Progenitor cell of endocrine pancreas (in vitro differentiated cells): ENCODE measurements around the gene MARK4. TPM values are rescaled to one million over a fixed set of nuclear protein-coding genes. Genes with fewer than 3 reads are reported as not detected.

Source experiments
- DNase-seq: peaks from one replicate; pipeline ENCODE4 v3.0.0; 2021; ENCODE audit warnings: low spot score; ENCODE audit not compliant: unreplicated experiment
- H3K27ac Mint-ChIP-seq: 2 replicates; pipeline ENCODE4 v1.8.0; 2021; ENCODE audit warnings: mild to moderate bottlenecking, moderate library complexity, mixed read lengths
- H3K27me3 Mint-ChIP-seq: 2 replicates; pipeline ENCODE4 v1.8.0; 2021; ENCODE audit warnings: mixed read lengths
- H3K36me3 Mint-ChIP-seq: 2 replicates; pipeline ENCODE4 v1.8.0; 2022; ENCODE audit warnings: mixed read lengths; ENCODE audit not compliant: insufficient read depth
- H3K4me1 Mint-ChIP-seq: 2 replicates; pipeline ENCODE4 v1.8.0; 2021; ENCODE audit warnings: low read depth, mixed read lengths
- H3K4me3 Mint-ChIP-seq: 2 replicates; pipeline ENCODE4 v1.8.0; 2021; ENCODE audit warnings: low read depth, mild to moderate bottlenecking, moderate library complexity, mixed read lengths
- H3K9me3 Mint-ChIP-seq: 2 replicates; pipeline ENCODE4 v1.8.0; 2021; ENCODE audit warnings: low read depth, mixed read lengths
- total RNA-seq: library from RNA; stranded (reverse); gene quantifications from 2 replicates; pipeline ENCODE4 v1.2.1, GENCODE V29; 2021
- TF ChIP-seq, protein P1 (sequence below): fragments of 200-600 bp; sonication (generic); IDR thresholded peaks from one replicate; pipeline ENCODE4 v1.5.0; 2021; ENCODE audit warnings: antibody characterized with exemption, mild to moderate bottlenecking; ENCODE audit not compliant: unreplicated experiment

Gene MARK4
- total RNA-seq, 1 donor from 2014 or later, result 60.4 TPM

- Mint-ChIP-seq H3K4me1 (no peaks in the 10 kb centered on the region), H3K27ac (no peak overlapping the region), H3K9me3 (no peaks in the 10 kb centered on the region), H3K36me3 (peaks cover 12% of the 10 kb centered on the region), H3K27me3 (peaks cover 3% of the 10 kb centered on the region), H3K4me3 (no peak overlapping the region)
- no peak for DNase-seq
- TF ChIP-seq, protein P1, sequence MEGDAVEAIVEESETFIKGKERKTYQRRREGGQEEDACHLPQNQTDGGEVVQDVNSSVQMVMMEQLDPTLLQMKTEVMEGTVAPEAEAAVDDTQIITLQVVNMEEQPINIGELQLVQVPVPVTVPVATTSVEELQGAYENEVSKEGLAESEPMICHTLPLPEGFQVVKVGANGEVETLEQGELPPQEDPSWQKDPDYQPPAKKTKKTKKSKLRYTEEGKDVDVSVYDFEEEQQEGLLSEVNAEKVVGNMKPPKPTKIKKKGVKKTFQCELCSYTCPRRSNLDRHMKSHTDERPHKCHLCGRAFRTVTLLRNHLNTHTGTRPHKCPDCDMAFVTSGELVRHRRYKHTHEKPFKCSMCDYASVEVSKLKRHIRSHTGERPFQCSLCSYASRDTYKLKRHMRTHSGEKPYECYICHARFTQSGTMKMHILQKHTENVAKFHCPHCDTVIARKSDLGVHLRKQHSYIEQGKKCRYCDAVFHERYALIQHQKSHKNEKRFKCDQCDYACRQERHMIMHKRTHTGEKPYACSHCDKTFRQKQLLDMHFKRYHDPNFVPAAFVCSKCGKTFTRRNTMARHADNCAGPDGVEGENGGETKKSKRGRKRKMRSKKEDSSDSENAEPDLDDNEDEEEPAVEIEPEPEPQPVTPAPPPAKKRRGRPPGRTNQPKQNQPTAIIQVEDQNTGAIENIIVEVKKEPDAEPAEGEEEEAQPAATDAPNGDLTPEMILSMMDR, result no peak
Measured at GRCh38 chr19:45351401-45351952, 100.4 kb downstream of the MARK4 start.

- no peak overlapping the region for H3K4me3 Mint-ChIP-seq
- no peaks in the 10 kb centered on the region for H3K4me1 Mint-ChIP-seq
- H3K36me3 Mint-ChIP-seq, result peaks cover 15% of the 10 kb centered on the region
- H3K27ac Mint-ChIP-seq, result no peak overlapping the region
- no peaks in the 10 kb centered on the region for H3K27me3 Mint-ChIP-seq
- H3K9me3 Mint-ChIP-seq, result no peaks in the 10 kb centered on the region
- TF ChIP-seq, protein P1, result no peak
- no peak for DNase-seq
Measured at GRCh38 chr19:45352062-45352461, 101.0 kb downstream of the MARK4 start.

- TF ChIP-seq, protein P1, result no peak
- Mint-ChIP-seq H3K27me3 (no peaks in the 10 kb centered on the region), H3K9me3 (no peaks in the 10 kb centered on the region), H3K4me3 (no peak overlapping the region), H3K27ac (no peak overlapping the region), H3K36me3 (peaks cover 17% of the 10 kb centered on the region), H3K4me1 (no peaks in the 10 kb centered on the region)
- no peak for DNase-seq
Measured at GRCh38 chr19:45352471-45352870, 101.4 kb downstream of the MARK4 start.

DNA sequence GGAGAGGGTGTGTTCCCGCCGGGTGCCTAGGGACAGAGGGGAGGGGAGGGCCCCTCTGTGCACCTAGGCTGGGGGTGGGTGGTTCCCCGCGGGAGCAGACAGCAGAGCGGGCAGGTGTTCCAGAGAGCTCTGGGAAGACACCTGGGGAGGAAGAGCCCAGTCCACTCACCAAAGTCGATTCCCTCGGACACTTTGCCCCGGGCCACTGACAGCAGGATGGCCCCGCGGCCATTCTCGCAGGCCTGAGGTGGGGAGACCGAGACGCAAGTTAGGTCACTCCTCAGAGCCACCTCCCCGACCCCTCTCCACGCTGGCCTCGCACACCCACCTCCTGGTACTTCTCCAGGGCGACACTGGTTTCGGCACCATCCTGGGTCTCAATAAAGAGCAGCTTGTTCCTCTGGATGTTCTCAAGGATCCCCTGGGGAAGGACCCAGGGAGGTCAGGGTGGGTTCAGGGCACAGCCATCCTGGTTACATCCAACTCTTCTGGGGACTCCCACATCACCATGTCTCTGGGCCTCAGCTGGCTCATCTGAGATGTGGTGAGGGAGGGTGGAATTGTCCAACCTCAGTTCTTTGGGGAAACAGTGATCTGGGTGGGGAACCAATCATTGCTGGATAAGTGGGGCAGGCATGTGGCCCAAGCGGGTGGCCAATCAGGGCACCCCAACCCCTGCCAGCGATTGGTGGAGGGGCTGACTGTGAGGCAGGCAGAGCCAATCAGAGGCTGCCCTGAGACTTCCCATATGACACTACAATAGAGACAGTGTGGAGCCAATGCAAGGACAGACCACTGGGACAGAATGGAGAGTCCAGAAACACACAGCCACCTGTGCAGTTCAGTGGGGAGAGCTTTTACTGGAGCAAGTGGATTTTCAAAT lies 102.1 kb downstream of the MARK4 start:
- H3K27ac Mint-ChIP-seq, result no peak overlapping the region
- no peaks in the 10 kb centered on the region for H3K4me1 Mint-ChIP-seq
- H3K9me3 Mint-ChIP-seq, result no peaks in the 10 kb centered on the region
- peaks cover 23% of the 10 kb centered on the region for H3K36me3 Mint-ChIP-seq
- H3K27me3 Mint-ChIP-seq, result no peaks in the 10 kb centered on the region
- DNase-seq, result no peak
- TF ChIP-seq, protein P1, result no peak
- no peak overlapping the region for H3K4me3 Mint-ChIP-seq

DNA sequence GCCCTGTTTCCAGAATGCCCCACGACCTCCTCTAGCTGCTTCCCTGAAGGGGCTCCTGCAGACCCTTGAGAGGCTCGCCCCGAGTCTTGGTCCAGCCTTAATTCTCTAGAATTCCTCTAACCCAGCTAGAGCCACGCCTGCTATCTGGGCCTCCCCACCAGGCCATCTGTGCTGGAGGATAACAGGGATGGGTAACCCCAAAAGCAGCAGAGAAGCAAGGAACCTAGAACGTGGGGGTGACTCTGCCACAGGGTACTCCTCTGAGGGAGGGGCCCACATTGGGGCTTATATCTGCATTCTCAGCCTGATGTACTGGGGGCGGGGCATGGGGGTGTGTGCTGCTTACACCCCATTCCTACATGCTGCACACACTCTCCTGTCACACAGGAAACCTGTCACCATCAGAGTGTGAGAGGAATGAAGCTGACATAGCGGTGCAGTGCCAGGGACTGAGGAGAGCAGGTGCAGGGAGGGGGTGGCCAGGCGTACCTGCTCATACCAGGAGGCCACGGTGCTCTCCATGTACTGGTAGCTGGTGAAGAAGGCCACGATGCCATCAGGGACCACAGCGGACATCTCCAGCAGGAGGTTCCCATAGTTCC lies 103.3 kb downstream of the MARK4 start:
- no peaks in the 10 kb centered on the region for H3K9me3 Mint-ChIP-seq
- H3K36me3 Mint-ChIP-seq, result peaks cover 24% of the 10 kb centered on the region
- no peaks in the 10 kb centered on the region for H3K27me3 Mint-ChIP-seq
- no peak for DNase-seq
- TF ChIP-seq, protein P1, result no peak
- no peaks in the 10 kb centered on the region for H3K4me1 Mint-ChIP-seq
- H3K4me3 Mint-ChIP-seq, result no peak overlapping the region
- no peak overlapping the region for H3K27ac Mint-ChIP-seq

Other genes with a start within 250 kb of the MARK4 start
- 6.2 and 6.8 TPM in 2 replicates for gene RELB, start 249.8 kb upstream of the MARK4 start, total RNA-seq
- 111 and 123 TPM in 2 replicates for gene CLASRP, start 212.2 kb upstream of the MARK4 start, total RNA-seq
- 1.1 and 1.3 TPM in 2 replicates for gene ZNF296, start 174.8 kb upstream of the MARK4 start, total RNA-seq
- gene GEMIN7, start 172.0 kb upstream of the MARK4 start, total RNA-seq, result 29.8 and 39.4 TPM in 2 replicates
- gene PPP1R37, start 158.1 kb upstream of the MARK4 start, total RNA-seq, result 44.8 and 45.8 TPM in 2 replicates
- 0.34 and 0.53 TPM in 2 replicates for gene NKPD1, start 90.3 kb upstream of the MARK4 start, total RNA-seq
- gene TRAPPC6A, start 73.0 kb upstream of the MARK4 start, total RNA-seq, result 40.4 and 43.8 TPM in 2 replicates
- gene BLOC1S3, start 72.5 kb upstream of the MARK4 start, total RNA-seq, result 8.7 and 9.1 TPM in 2 replicates
- not detected in 2 replicates for gene EXOC3L2, start 5.9 kb upstream of the MARK4 start, total RNA-seq
- gene CKM, start 71.6 kb downstream of the MARK4 start, total RNA-seq, result not detected in 2 replicates
- gene KLC3, start 89.5 kb downstream of the MARK4 start, total RNA-seq, result 1.1 and 1.6 TPM in 2 replicates
- gene ERCC2, start 119.3 kb downstream of the MARK4 start, total RNA-seq, result 60.5 and 63.8 TPM in 2 replicates
- 24.2 and 27.2 TPM in 2 replicates for gene PPP1R13L, start 153.8 kb downstream of the MARK4 start, total RNA-seq
- gene POLR1G, start 155.4 kb downstream of the MARK4 start, total RNA-seq, result 7.4 and 8.9 TPM in 2 replicates
- gene ERCC1, start 172.6 kb downstream of the MARK4 start, total RNA-seq, result 58.5 and 64.8 TPM in 2 replicates
- 5.3 and 7.3 TPM in 2 replicates for gene FOSB, start 216.7 kb downstream of the MARK4 start, total RNA-seq
- gene RTN2, start 245.8 kb downstream of the MARK4 start, total RNA-seq, result 17.9 and 21.6 TPM in 2 replicates
- 0.62 TPM in 1 of 2 replicates, not detected in the other for gene PPM1N, start 247.2 kb downstream of the MARK4 start, total RNA-seq